Measurements from ENCODE around the gene CREB5. TPM values are rescaled to one million over a fixed set of nuclear protein-coding genes. Genes with fewer than 3 reads are reported as not detected.

Gene CREB5
- total and polyA plus RNA-seq, 3 donors from 2014 or later: 2.0 to 2.9 (median 2.9) TPM

DNA sequence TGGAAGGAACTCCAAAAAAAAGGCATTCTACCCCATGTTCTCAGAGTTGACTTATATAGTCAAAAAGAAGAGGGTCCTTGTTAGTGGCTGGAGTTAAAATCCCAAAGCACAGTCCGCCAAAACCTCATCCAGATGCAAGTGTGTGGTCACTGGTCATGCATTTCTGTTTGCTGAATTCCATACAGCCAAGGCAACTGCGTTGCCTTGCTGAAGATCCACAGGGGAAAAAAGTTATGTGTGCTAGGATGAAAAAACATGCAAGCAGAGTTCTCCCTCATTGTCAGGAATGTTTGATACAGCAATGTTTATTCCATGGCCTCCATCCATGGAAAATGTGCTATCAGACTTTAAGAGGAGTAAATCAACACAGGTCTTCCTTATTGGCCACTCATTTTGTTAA lies 213.1 kb downstream of the CREB5 start:
- no peak for DNase-seq
- intact Hi-C loops (cut with DNase I; ENCODE audit: low total_unique reads): no loop called here
- H3K36me3 ChIP-seq (ENCODE audit: low read depth, missing control alignments): no peaks in the 10 kb centered on the region
- H3K4me3 ChIP-seq: no peak overlapping the region
- no peaks in the 10 kb centered on the region for H3K9me3 ChIP-seq
- WGBS, 2 donors: 62 to 87% methylated on average over 2 of the region's 2 CpGs
- H3K27ac ChIP-seq: no peak overlapping the region
- H3K4me1 ChIP-seq: no peaks in the 10 kb centered on the region
- H3K27me3 ChIP-seq: no peaks in the 10 kb centered on the region
- no peak for TF ChIP-seq POLR2A (IDR thresholded peaks at IDR 0.05)
- TF ChIP-seq CTCF (IDR thresholded peaks at IDR 0.05): no peak

GRCh38 chr7:28626221-28626620 lies 213.9 kb downstream of the CREB5 start:
- 87% methylated on average over 1 of the region's 1 CpG for WGBS, 2 donors
- Histone ChIP-seq H3K4me3 (no peak overlapping the region), H3K9me3 (no peaks in the 10 kb centered on the region), H3K36me3 (ENCODE audit: low read depth, missing control alignments) (no peaks in the 10 kb centered on the region), H3K27me3 (no peaks in the 10 kb centered on the region), H3K4me1 (no peaks in the 10 kb centered on the region), H3K27ac (no peak overlapping the region)
- no peak for DNase-seq
- intact Hi-C loops (cut with DNase I; ENCODE audit: low total_unique reads): no loop called here
- TF ChIP-seq CTCF (IDR thresholded peaks at IDR 0.05) (no peak), POLR2A (IDR thresholded peaks at IDR 0.05) (no peak)

DNA sequence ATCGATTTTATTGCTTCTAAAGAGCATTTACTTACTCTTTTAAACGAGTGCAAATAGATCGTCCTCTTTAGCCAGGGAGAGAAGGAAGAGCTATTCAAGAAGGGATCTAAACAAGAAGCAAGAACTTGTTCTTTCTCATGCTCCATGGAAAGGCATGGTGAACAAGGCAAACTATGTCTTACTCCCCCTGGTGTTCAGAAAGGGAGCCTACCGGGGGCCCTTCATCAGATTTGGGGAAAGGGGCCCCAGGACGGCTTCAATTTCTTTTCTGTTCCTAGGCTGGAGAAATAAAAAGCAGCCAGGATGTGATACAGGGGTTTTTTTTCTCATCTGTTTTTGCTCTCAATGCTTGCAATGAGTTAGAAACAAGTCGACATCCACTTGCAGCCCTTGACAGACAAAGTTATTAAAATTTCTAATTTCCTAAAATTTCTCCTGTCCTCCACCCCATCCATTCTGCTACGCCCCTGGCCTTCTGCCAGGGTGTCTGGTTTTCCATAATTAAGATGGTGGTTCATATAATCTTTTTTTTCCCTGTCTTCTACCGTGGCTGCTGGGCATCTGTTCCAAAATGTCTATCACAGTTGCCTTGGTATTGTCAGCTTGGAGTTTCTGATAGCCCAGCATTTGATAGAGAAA lies 214.4 kb downstream of the CREB5 start:
- intact Hi-C loops (cut with DNase I; ENCODE audit: low total_unique reads): no loop called here
- WGBS, 2 donors: 49 to 50% methylated on average over 8 of the region's 8 CpGs

DNA sequence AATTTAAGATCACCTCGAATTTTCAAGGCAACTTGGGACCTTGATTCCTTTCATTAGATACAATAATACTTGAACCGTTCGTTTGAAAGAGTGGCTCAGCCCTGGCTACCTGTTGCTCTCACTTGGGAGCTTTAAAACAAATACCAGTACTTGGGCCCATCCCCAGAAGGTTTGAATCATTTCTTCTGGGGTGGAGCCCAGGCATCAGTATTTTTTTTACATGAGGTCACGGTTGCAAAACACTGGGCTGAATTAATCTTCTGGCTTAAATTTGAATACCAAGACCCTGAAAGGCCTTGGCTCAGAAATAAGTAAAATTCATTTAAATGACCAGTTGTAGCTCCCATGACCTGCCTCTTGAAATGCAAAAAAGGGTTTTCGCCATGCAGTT lies 214.9 kb downstream of the CREB5 start:
- no peak overlapping the region for H3K27ac ChIP-seq
- no peak for DNase-seq
- no peaks in the 10 kb centered on the region for H3K27me3 ChIP-seq
- H3K9me3 ChIP-seq: no peaks in the 10 kb centered on the region
- TF ChIP-seq POLR2A (IDR thresholded peaks at IDR 0.05) (no peak), CTCF (IDR thresholded peaks at IDR 0.05) (no peak)
- H3K4me1 ChIP-seq: no peaks in the 10 kb centered on the region
- H3K4me3 ChIP-seq: no peak overlapping the region
- intact Hi-C loops (cut with DNase I; ENCODE audit: low total_unique reads): no loop called here
- 86 to 89% methylated on average over 5 of the region's 5 CpGs for WGBS, 2 donors
- no peaks in the 10 kb centered on the region for H3K36me3 ChIP-seq (ENCODE audit: low read depth, missing control alignments)

More for the DNA sequence above, 214.4 kb downstream of the CREB5 start:
- no peak for TF ChIP-seq POLR2A (IDR thresholded peaks at IDR 0.05)
- TF ChIP-seq CTCF (IDR thresholded peaks at IDR 0.05): peak; percentile 17 to 72 (median 54)
- no peak overlapping the region for H3K27ac ChIP-seq
- peak; percentile 17 for DNase-seq
- no peaks in the 10 kb centered on the region for H3K9me3 ChIP-seq
- no peak overlapping the region for H3K4me3 ChIP-seq
- no peaks in the 10 kb centered on the region for H3K36me3 ChIP-seq (ENCODE audit: low read depth, missing control alignments)
- no peaks in the 10 kb centered on the region for H3K4me1 ChIP-seq
- H3K27me3 ChIP-seq: no peaks in the 10 kb centered on the region

DNA sequence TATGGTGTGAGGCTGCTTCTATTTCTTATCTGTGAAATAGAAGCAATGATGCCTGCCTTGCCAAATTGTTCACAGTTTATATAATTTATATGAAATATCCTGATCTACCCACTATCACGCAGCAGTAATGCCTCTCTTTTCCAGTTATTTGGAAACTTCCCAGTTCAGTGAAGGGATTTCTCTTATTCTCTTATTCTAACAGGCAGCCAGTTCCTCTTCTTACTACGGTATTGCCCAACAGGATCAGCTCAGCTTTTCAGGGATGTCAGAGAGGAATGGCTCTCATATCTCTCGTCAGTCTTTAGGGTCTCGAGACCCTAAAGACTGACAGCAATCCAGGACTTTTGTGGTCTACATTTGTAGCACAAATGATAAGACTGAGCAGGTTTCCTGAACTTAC lies 215.6 kb downstream of the CREB5 start:
- no peak overlapping the region for H3K27ac ChIP-seq
- intact Hi-C loops (cut with DNase I; ENCODE audit: low total_unique reads): no loop called here
- H3K27me3 ChIP-seq: no peaks in the 10 kb centered on the region
- 81 to 84% methylated on average over 4 of the region's 4 CpGs for WGBS, 2 donors
- no peak for TF ChIP-seq CTCF (IDR thresholded peaks at IDR 0.05)
- no peaks in the 10 kb centered on the region for H3K9me3 ChIP-seq
- H3K4me3 ChIP-seq: no peak overlapping the region
- H3K4me1 ChIP-seq: no peaks in the 10 kb centered on the region
- H3K36me3 ChIP-seq (ENCODE audit: low read depth, missing control alignments): no peaks in the 10 kb centered on the region
- DNase-seq: no peak
